Endothelial cell (in vitro differentiated cells): ENCODE results near the gene UGT1A8. TPM values are rescaled to one million over a fixed set of nuclear protein-coding genes. Genes with fewer than 3 reads are reported as not detected.

ENCODE experiments used
- DNase-seq: peaks from one replicate; pipeline ENCODE4 v3.0.0; 2021; ENCODE audit warnings: low spot score
- H3K27ac Mint-ChIP-seq: one replicate; pipeline ENCODE4 v1.8.0; 2021; ENCODE audit warnings: mixed read lengths, inconsistent platforms; ENCODE audit not compliant: unreplicated experiment
- H3K27me3 Mint-ChIP-seq: one replicate; pipeline ENCODE4 v1.8.0; 2021; ENCODE audit warnings: mild to moderate bottlenecking, moderate library complexity, mixed read lengths, inconsistent platforms; ENCODE audit not compliant: unreplicated experiment
- H3K36me3 Mint-ChIP-seq: one replicate; pipeline ENCODE4 v1.8.0; 2021; ENCODE audit warnings: mild to moderate bottlenecking, low read depth, mixed read lengths, inconsistent platforms; ENCODE audit not compliant: unreplicated experiment
- H3K4me1 Mint-ChIP-seq: one replicate; pipeline ENCODE4 v1.8.0; 2021; ENCODE audit warnings: mild to moderate bottlenecking, mixed read lengths, inconsistent platforms; ENCODE audit not compliant: unreplicated experiment
- H3K4me3 Mint-ChIP-seq: one replicate; pipeline ENCODE4 v1.8.0; 2021; ENCODE audit warnings: mild to moderate bottlenecking, mixed read lengths, inconsistent platforms; ENCODE audit not compliant: unreplicated experiment
- H3K9me3 Mint-ChIP-seq: one replicate; pipeline ENCODE4 v1.8.0; 2021; ENCODE audit warnings: mixed read lengths, inconsistent platforms; ENCODE audit not compliant: unreplicated experiment
- total RNA-seq: library from RNA; stranded (reverse); fragmentation: NEBNext Ultra II Directional; extraction: Animal tissue kit (Norgen Biotek cat#: 25700); gene quantifications from one replicate; pipeline ENCODE4 v1.2.1, GENCODE V29; 2021; ENCODE audit not compliant: unreplicated experiment
- TF ChIP-seq, protein P1 (sequence below): fragments of 200-600 bp; sonication (generic); IDR thresholded peaks from one replicate; pipeline ENCODE4 v1.5.0; 2021; ENCODE audit warnings: antibody characterized with exemption; ENCODE audit not compliant: unreplicated experiment

UGT1A8 gene
- total RNA-seq, 1 donor from 2014 or later: not detected

DNA sequence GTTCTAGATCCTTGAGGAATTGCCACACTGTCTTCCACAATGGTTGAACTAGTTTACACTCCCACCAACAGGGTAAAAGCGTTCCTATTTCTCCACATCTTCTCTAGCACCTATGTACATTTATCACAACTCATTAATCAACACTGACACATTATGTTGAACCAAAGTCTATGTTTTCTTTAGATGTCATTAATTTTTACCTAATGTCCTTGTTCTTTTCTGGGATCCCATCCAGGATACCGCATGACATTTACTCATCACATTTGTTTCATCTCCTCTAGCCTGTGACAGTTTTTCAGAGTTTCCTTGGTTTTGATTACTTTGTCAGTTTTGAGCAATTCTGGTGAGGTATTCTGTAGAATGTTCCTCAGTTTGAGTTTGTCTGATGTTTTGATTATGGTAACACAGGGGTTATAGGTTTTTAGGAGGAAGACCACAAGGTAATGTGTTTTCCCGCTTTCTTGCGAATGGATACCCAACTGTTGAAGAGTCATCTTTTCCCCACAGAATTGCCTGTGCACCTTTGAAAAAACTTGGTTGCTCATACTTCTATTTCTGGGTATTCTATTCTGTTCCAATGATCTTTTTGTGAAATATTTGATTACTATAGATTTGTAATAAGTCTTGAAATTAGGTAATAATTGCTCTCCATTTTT lies 51.3 kb downstream of the UGT1A8 start:
- no peak overlapping the region for H3K4me3 Mint-ChIP-seq
- TF ChIP-seq, protein P1, sequence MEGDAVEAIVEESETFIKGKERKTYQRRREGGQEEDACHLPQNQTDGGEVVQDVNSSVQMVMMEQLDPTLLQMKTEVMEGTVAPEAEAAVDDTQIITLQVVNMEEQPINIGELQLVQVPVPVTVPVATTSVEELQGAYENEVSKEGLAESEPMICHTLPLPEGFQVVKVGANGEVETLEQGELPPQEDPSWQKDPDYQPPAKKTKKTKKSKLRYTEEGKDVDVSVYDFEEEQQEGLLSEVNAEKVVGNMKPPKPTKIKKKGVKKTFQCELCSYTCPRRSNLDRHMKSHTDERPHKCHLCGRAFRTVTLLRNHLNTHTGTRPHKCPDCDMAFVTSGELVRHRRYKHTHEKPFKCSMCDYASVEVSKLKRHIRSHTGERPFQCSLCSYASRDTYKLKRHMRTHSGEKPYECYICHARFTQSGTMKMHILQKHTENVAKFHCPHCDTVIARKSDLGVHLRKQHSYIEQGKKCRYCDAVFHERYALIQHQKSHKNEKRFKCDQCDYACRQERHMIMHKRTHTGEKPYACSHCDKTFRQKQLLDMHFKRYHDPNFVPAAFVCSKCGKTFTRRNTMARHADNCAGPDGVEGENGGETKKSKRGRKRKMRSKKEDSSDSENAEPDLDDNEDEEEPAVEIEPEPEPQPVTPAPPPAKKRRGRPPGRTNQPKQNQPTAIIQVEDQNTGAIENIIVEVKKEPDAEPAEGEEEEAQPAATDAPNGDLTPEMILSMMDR: no peak
- no peak for DNase-seq
- no peaks in the 10 kb centered on the region for H3K9me3 Mint-ChIP-seq
- no peak overlapping the region for H3K27ac Mint-ChIP-seq
- no peaks in the 10 kb centered on the region for H3K27me3 Mint-ChIP-seq
- no peaks in the 10 kb centered on the region for H3K36me3 Mint-ChIP-seq
- H3K4me1 Mint-ChIP-seq: no peaks in the 10 kb centered on the region

GRCh38 chr2:233671290-233672161 lies 54.1 kb downstream of the UGT1A8 start, which contains the start of gene UGT1A9:
Gene UGT1A9, plus strand, starts transcription at chr2:233671898. Its CDS starts 37 bp downstream, at chr2:233671935.
- TF ChIP-seq, protein P1: no peak
- no peaks in the 10 kb centered on the region for H3K36me3 Mint-ChIP-seq
- no peak within 1 kb of the TSS for H3K27ac Mint-ChIP-seq
- no peaks in the 10 kb centered on the region for H3K4me1 Mint-ChIP-seq
- no peaks in the 10 kb centered on the region for H3K9me3 Mint-ChIP-seq
- H3K27me3 Mint-ChIP-seq: no peaks in the 10 kb centered on the region
- H3K4me3 Mint-ChIP-seq: no peak within 1 kb of the TSS
- DNase-seq: no peak

- TF ChIP-seq, protein P1: no peak
- H3K9me3 Mint-ChIP-seq: no peaks in the 10 kb centered on the region
- H3K4me1 Mint-ChIP-seq: no peaks in the 10 kb centered on the region
- DNase-seq: no peak
- H3K27ac Mint-ChIP-seq: no peak overlapping the region
- H3K27me3 Mint-ChIP-seq: no peaks in the 10 kb centered on the region
- no peak overlapping the region for H3K4me3 Mint-ChIP-seq
- H3K36me3 Mint-ChIP-seq: no peaks in the 10 kb centered on the region
These were observed 55.5 kb downstream of the UGT1A8 start for GRCh38 chr2:233672886-233673285.

DNA sequence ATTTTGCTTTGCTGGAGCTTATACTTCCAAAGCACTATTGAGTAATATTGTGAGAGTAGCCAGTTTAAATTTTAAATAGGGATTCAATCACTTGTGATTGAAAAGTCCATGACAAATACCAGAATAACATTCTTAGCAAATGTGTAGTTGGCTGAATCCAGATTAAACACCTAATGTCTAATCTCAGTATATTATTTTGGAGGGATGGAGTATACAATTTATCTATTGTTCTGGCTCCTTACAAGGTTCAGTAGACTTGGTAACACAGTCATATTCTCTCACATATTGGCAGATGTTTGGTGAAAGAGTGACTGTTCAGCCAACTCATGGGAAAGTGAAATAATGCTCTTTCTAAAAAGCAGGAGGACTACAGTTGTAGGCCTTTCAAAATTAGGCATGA lies 56.5 kb downstream of the UGT1A8 start:
- no peaks in the 10 kb centered on the region for H3K9me3 Mint-ChIP-seq
- H3K4me3 Mint-ChIP-seq: no peak overlapping the region
- H3K4me1 Mint-ChIP-seq: no peaks in the 10 kb centered on the region
- no peaks in the 10 kb centered on the region for H3K36me3 Mint-ChIP-seq
- no peak for DNase-seq
- TF ChIP-seq, protein P1: no peak
- H3K27ac Mint-ChIP-seq: no peak overlapping the region
- H3K27me3 Mint-ChIP-seq: no peaks in the 10 kb centered on the region

DNA sequence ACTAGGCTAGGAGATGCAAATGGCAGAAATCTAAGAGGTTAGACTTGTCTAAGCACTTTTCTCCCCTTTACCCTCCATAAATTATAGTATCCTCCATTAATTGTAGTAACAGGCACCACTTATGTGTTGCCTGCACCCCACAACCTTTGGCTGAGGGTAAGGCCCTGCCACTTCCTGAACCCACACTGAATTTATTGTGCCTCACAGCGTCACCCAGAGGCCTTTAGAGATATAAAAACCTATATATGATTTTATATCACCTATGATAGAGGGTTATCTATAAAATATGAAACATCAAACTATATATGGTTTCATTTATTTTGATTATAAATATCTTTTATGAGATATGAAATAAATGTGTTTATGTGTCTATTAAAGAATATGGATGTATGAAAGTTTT lies 56.9 kb downstream of the UGT1A8 start:
- no peaks in the 10 kb centered on the region for H3K4me1 Mint-ChIP-seq
- no peaks in the 10 kb centered on the region for H3K27me3 Mint-ChIP-seq
- no peak overlapping the region for H3K27ac Mint-ChIP-seq
- TF ChIP-seq, protein P1: no peak
- H3K4me3 Mint-ChIP-seq: no peak overlapping the region
- H3K36me3 Mint-ChIP-seq: no peaks in the 10 kb centered on the region
- no peak for DNase-seq
- H3K9me3 Mint-ChIP-seq: no peaks in the 10 kb centered on the region
